HG03575 (cell line): Measurements from ENCODE around the gene RSPH9.

Experiments
- ATAC-seq: cut with Tn5 transposase; IDR thresholded peaks from one replicate; pipeline ENCODE4 v1.9.1; 2021; ENCODE audit not compliant: unreplicated experiment, insufficient number of reproducible peaks, low FRiP score; ENCODE audit errors: extremely low read depth

Gene RSPH9

DNA sequence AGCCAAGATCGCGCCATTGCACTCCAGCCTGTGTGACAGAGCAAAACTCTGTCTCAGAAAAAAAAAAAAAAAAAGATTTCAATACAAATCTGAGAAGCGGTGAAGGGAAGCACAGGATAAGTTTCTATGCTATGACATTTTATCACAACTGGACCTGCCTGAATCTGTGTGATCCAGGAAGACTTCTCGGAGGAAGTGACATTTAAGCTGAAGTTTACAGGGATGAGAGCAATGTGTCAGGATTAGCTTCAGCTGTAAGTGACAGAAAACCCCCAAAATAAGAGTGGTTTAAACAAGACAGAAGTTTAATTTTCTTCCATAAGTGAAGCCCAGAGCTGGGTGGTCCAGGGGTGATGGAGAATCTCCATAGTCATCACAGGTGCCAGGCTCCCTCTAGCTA is 76.2 kb downstream of the RSPH9 start:
- ATAC-seq: no peak
